Activated naive CD4-positive, alpha-beta T cell treated with anti-CD3 and anti-CD28 coated beads, Interleukin-2, amount 50 U/mL, for 16 hours (primary cell): ENCODE data around the gene AFF3.
"Not testable (repeated sequence)": the region's sequence is repeated elsewhere in the genome, so short reads cannot be mapped to it uniquely, and the experiment has no call there.

Experiments
- DNase-seq: peaks from one replicate; pipeline ENCODE4 v3.0.0-alpha.2; 2020

AFF3 gene

GRCh38 chr2:100107440-100107839 is 35.0 kb downstream of the AFF3 start:
- no peak for DNase-seq

GRCh38 chr2:100106460-100106859 is 35.9 kb downstream of the AFF3 start:
- no peak for DNase-seq

- no peak for DNase-seq
These were observed 36.7 kb downstream of the AFF3 start for GRCh38 chr2:100105678-100106054.

GRCh38 chr2:100104718-100105677 is 37.4 kb downstream of the AFF3 start:
- peak; percentile 57 for DNase-seq

GRCh38 chr2:100104265-100104664 is 38.1 kb downstream of the AFF3 start:
- not testable (repeated sequence) for DNase-seq

GRCh38 chr2:100103527-100104252 is 38.7 kb downstream of the AFF3 start:
- DNase-seq, result not testable (repeated sequence)

- DNase-seq, result not testable (repeated sequence)
These were observed 39.8 kb downstream of the AFF3 start for GRCh38 chr2:100102466-100103180.

GRCh38 chr2:100098855-100099254 is 43.5 kb downstream of the AFF3 start:
- DNase-seq, result not testable (repeated sequence)

- DNase-seq, result not testable (repeated sequence)
These were observed 44.6 kb downstream of the AFF3 start for GRCh38 chr2:100097611-100098294.

GRCh38 chr2:100095845-100096244 is 46.5 kb downstream of the AFF3 start:
- not testable (repeated sequence) for DNase-seq

GRCh38 chr2:100091807-100092206 is 50.6 kb downstream of the AFF3 start:
- DNase-seq, result not testable (repeated sequence)

GRCh38 chr2:100085744-100086143 is 56.6 kb downstream of the AFF3 start:
- DNase-seq, result not testable (repeated sequence)

- DNase-seq, result not testable (repeated sequence)
These were observed 58.8 kb downstream of the AFF3 start for GRCh38 chr2:100083421-100084216.

- DNase-seq, result not testable (repeated sequence)
These were observed 60.0 kb downstream of the AFF3 start for GRCh38 chr2:100082302-100082978.

GRCh38 chr2:100077935-100078334 is 64.5 kb downstream of the AFF3 start:
- no peak for DNase-seq

GRCh38 chr2:100077456-100077855 is 64.9 kb downstream of the AFF3 start:
- DNase-seq, result no peak

GRCh38 chr2:100075532-100075931 is 66.9 kb downstream of the AFF3 start:
- no peak for DNase-seq

- DNase-seq, result no peak
These were observed 69.3 kb downstream of the AFF3 start for GRCh38 chr2:100073110-100073509.

GRCh38 chr2:100072503-100072902 is 69.9 kb downstream of the AFF3 start:
- no peak for DNase-seq

GRCh38 chr2:100071335-100072043 is 70.9 kb downstream of the AFF3 start:
- DNase-seq, result no peak
